Measurements from ENCODE around the gene MLX. TPM values are rescaled to one million over a fixed set of nuclear protein-coding genes. Genes with fewer than 3 reads are reported as not detected.
"Not testable (repeated sequence)": the region's sequence is repeated elsewhere in the genome, so short reads cannot be mapped to it uniquely, and the experiment has no call there.

The MLX gene
- total and polyA plus RNA-seq, 10 donors: 33.0 to 64.4 (median 48.4) TPM

DNA sequence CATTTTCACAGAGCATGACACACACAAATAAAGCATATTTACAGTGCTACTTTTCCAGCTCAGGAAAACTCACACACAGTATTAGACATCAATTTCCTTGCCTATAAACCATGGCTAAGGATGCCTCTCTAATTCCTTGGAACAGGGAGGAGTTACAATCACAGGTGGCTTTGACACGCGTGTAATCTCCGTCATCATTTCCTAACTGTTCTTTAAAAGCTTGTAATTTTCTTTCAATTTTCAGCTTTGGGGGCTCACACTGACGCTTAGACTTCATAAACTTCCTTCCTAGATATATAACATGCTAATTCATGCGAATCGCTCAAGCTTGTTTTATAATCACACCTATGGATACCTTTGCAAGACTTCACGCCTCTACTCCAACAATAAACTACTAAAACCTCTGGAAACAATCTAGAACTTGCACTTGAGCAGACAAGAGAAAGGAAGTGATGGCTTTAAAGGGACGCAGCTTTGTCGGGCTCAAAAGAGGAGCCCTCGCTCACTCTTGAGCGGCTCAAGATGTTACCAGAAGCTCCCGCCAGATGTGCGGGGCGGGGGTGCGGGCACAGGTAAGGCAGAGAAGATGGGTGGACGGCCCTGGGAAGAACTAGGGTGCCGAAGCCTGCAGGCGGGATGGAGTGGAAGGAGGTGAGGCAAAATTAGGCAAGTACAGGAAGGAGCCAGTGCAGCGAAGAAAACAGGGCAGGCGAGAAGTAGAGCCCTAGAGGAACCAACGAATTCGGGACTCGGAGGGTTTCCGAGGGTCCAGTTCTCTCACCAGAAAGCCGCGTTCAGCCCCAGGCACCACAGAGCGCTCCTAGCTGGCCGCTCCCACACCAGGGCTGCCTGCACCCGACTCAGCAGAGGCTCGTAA lies 41.6 kb downstream of the MLX start:
- intact Hi-C loops (cut with DNase I; ENCODE audit: low total_unique reads): loop anchor here (5.0 kb wide), 1 partner anchor 69 kb away; the partner anchor contains the start of gene PLEKHH3
- peak overlapping the region; percentile 74 to 89 (median 84) for H3K4me3 ChIP-seq
- peak overlapping the region; percentile 88 to 99 (median 94) for H3K27ac ChIP-seq
- H3K36me3 ChIP-seq: peaks cover 0 to 39% (median 17%) of the 10 kb centered on the region in 6 donors
- H3K27me3 ChIP-seq (replicated peaks in 1 of 7): no peaks in the 10 kb centered on the region
- WGBS, 5 donors: 0 to 1% (median 0%) methylated on average over 30 of the region's 30 CpGs
- H3K9me3 ChIP-seq: no peaks in the 10 kb centered on the region
- H3K4me1 ChIP-seq: peaks cover 31 to 69% (median 55%) of the 10 kb centered on the region in 6 donors
- DNase-seq: no peak
- no peak for TF ChIP-seq POLR2AphosphoS5 (IDR thresholded peaks at IDR 0.05)
- TF ChIP-seq, protein P1, sequence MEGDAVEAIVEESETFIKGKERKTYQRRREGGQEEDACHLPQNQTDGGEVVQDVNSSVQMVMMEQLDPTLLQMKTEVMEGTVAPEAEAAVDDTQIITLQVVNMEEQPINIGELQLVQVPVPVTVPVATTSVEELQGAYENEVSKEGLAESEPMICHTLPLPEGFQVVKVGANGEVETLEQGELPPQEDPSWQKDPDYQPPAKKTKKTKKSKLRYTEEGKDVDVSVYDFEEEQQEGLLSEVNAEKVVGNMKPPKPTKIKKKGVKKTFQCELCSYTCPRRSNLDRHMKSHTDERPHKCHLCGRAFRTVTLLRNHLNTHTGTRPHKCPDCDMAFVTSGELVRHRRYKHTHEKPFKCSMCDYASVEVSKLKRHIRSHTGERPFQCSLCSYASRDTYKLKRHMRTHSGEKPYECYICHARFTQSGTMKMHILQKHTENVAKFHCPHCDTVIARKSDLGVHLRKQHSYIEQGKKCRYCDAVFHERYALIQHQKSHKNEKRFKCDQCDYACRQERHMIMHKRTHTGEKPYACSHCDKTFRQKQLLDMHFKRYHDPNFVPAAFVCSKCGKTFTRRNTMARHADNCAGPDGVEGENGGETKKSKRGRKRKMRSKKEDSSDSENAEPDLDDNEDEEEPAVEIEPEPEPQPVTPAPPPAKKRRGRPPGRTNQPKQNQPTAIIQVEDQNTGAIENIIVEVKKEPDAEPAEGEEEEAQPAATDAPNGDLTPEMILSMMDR (IDR thresholded peaks at IDR 0.05 in 8 of 11, conservative IDR thresholded peaks at IDR 0.05 in 3 of 11): peak in 3 of 11 experiments; percentile 10 to 58 (median 26)

DNA sequence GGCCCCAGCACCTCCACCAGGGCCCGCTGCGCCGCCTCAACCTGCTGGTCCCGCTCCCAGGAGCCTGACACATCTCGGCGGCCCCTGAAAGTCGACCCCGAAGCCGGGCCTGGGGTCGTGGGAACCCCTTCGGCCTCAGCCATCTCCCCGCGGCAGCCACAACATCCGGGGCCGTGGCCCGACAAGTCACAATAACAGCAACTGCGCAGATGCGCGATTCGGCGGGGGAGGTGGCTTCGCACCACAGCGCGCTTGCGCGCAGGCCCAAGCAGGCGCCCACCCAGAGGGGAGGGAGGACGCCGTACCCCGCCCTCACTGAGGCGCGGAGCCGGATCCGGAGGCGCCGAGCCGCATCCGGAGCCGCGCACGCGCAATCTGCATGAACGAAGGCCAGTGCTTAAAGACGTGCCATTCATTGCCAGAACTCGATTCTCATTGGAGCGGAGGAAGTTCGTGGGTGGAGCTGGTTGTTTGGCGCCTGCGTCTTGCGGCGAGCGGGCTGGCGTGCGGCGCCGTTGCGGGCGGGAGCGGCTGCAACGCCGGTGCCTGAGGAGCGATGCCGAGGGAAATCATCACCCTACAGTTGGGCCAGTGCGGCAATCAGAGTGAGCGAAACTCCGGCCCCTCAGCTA lies 42.4 kb downstream of the MLX start, which contains the start of the genes RETREG3 and TUBG1:
TSS of gene RETREG3 (minus strand) at position 193 of the 632 bp plus-strand sequence. CDS start at position 143, 50 bp downstream.
TSS of gene TUBG1 (plus strand) at position 502 of the 632 bp plus-strand sequence. CDS start at position 557, 55 bp downstream.
- 0 to 1% (median 0%) methylated on average over 41 to 66 of the region's 66 CpGs for WGBS, 5 donors
- TF ChIP-seq POLR2A (IDR thresholded peaks at IDR 0.05) (peak; percentile 61 to 89 (median 88)), POLR2AphosphoS5 (IDR thresholded peaks at IDR 0.05) (peak; percentile 97 to 98 (median 98))
- TF ChIP-seq, protein P1 (IDR thresholded peaks at IDR 0.05 in 8 of 11, conservative IDR thresholded peaks at IDR 0.05 in 3 of 11): peak in 6 of 11 experiments; percentile 15 to 43 (median 28)
- Histone ChIP-seq H3K27ac (peak within 1 kb of the TSS; percentile 88 to 99 (median 94)), H3K36me3 (peaks cover 0 to 41% (median 25%) of the 10 kb centered on the region in 6 donors), H3K9me3 (no peaks in the 10 kb centered on the region), H3K27me3 (replicated peaks in 1 of 7) (no peaks in the 10 kb centered on the region), H3K4me1 (peaks cover 26 to 61% (median 49%) of the 10 kb centered on the region in 6 donors), H3K4me3 (peak within 1 kb of the TSS; percentile 74 to 89 (median 84))
- intact Hi-C loops (cut with DNase I; ENCODE audit: low total_unique reads): loop anchor here (5.0 kb wide), 1 partner anchor 68 kb away; the partner anchor contains the start of gene PLEKHH3
- DNase-seq: peak; percentile 100

DNA sequence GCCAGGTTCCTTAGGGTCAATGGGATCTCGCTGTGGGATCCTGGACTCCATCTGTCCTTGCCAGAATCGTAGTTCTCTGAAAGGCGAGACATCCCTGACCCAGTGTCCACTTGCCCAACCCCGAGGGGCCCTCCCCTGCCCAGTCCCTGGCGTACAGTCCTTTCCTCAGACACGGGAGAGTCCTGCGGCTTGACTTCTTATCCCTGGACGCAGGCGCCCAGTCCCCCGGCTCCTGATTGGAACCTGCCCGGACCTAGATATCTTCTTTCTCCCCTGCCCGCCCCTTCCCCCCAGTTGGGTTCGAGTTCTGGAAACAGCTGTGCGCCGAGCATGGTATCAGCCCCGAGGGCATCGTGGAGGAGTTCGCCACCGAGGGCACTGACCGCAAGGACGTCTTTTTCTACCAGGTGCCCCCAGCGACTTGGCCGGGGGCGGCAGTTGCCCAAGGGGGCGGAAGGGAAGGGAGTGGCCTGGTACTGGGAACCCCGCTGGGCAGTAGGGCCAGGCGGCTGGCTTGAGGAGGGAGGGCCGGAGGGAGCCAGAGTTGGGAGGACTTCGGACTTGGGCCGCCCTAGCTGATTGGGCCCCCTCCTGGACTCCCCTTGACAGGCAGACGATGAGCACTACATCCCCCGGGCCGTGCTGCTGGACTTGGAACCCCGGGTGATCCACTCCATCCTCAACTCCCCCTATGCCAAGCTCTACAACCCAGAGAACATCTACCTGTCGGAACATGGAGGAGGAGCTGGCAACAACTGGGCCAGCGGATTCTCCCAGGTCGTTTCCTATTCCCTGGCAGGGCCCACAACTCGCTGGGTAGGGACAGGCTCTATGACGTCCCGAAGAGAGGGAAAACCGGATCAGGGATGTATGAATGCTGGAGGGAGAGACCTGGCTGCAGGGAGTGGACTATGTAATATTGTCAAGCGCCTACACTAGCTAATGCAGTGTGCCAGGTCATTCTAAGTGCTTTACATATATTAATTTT lies 43.2 kb downstream of the MLX start:
- Histone ChIP-seq H3K27ac (peak overlapping the region; percentile 57 to 99 (median 94)), H3K4me1 (peaks cover 22 to 53% (median 40%) of the 10 kb centered on the region in 6 donors), H3K4me3 (peak overlapping the region; percentile 57 to 89 (median 84)), H3K36me3 (peaks cover 0 to 44% (median 33%) of the 10 kb centered on the region in 6 donors)
- WGBS, 5 donors: 15 to 24% (median 21%) methylated on average over 23 to 35 of the region's 42 CpGs
- intact Hi-C loops (cut with DNase I; ENCODE audit: low total_unique reads): loop anchor here (5.0 kb wide), 1 partner anchor 67 kb away; the partner anchor contains the start of gene PLEKHH3
- H3K9me3 ChIP-seq; H3K27me3 ChIP-seq (replicated peaks in 1 of 7): not testable (repeated sequence)
- peak; percentile 87 for DNase-seq
